ENCODE data around the gene GHR.

- TF ChIP-seq CTCF (IDR thresholded peaks at IDR 0.05; ENCODE audit: borderline replicate concordance, extremely low read depth, low read length, poor library complexity, severe bottlenecking) (peak; percentile 34), EZH2 (IDR thresholded peaks at IDR 0.05; ENCODE audit: borderline replicate concordance, low read depth, low read length, severe bottlenecking) (no peak)
Measured at GRCh38 chr5:42656651-42657015, 233.4 kb downstream of the GHR start.

Measured in DND-41 (cell line).